Cardiac fibroblast (primary cell): ENCODE measurements around the gene SLC24A1.

Experiments used
- DNase-seq, 2 donors: peaks; one replicate each; pipeline versions ENCODE4 v3.0.0 to v3.0.0-alpha.2; 2010; ENCODE audit warnings: low read depth in 2 of 2
- H3K4me3 ChIP-seq, 2 donors: replicated peaks in 1 of 2; 1 replicate in 1 of 2; 2 replicates in 1 of 2; pipeline ENCODE4 v1.5.1; 2011; ENCODE audit warnings: low read depth in 2 of 2, low read length in 2 of 2, mild to moderate bottlenecking in 2 of 2, moderate library complexity in 1 of 2
- CTCF ChIP-seq: IDR thresholded peaks from one replicate; pipeline ENCODE4 v1.5.1; 2011; ENCODE audit warnings: low read depth, mild to moderate bottlenecking, low read length, inconsistent platforms

SLC24A1 gene

GRCh38 chr15:65641768-65642475 is 20.2 kb downstream of the SLC24A1 start:
- no peak for TF ChIP-seq CTCF
- no peak overlapping the region for H3K4me3 ChIP-seq

GRCh38 chr15:65642594-65642993 is 20.9 kb downstream of the SLC24A1 start:
- no peak for TF ChIP-seq CTCF
- no peak for DNase-seq
- no peak overlapping the region for H3K4me3 ChIP-seq

More at GRCh38 chr15:65641768-65642475, 20.2 kb downstream of the SLC24A1 start:
- DNase-seq: no peak

DNA sequence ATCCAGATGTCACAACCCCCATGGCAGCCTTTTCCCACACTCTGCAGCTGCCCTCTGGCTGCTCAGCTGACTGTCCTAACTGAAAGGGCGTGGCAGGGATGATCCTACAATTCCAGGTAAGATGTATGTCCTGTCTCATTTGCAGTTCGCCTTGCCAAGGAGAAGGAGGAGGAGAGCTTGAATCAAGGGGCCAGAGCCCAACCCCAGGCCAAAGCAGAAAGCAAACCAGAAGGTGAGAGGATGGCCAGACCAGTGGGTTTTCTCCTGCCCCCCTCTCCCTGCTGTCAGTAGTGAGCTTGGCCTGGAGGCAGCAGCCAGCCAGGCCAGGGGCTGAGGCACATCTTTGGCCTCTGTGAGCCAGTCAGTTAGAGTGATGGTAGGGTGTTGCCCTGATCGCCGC is 22.5 kb downstream of the SLC24A1 start:
- TF ChIP-seq CTCF: no peak

DNA sequence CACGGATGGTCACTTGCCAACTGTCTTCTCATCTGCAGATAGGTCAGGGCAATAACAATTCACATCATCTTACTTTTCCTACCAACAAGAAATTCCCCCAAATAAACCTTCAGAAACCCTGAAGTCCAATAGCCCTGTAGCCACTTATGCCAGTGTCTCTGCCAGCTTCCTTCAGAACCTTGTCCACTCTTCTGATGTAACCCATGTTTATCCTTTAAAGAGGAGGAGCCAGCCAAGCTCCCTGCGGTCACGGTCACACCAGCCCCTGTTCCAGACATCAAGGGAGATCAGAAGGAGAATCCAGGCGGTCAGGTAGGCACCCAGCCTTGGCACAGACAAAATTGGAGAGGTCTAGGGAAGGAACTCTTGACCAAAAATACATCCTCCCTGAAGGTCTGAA is 23.7 kb downstream of the SLC24A1 start:
- DNase-seq: no peak
- no peak overlapping the region for H3K4me3 ChIP-seq
- TF ChIP-seq CTCF: no peak

More for the DNA sequence above, 22.5 kb downstream of the SLC24A1 start:
- no peak overlapping the region for H3K4me3 ChIP-seq
- DNase-seq: no peak

DNA sequence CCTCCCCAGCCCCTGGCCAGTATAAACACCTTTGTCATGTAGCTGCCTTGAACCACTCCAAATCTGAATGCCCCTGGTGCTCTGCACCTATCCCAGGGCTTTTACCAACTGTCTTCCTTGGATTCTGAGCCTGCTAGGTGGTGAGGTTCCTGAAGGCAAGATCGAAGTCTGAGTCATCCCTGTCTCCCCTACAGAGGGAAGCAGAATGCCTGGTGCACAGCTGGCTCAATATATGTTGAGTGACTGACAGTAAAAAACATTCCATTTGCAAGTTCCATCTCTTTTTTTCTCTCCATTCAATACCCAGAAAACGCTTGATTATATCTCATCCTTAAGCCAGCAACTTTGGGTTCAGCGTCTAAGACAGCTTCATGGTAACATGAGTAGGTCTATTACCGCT is 24.7 kb downstream of the SLC24A1 start:
- H3K4me3 ChIP-seq: no peak overlapping the region
- TF ChIP-seq CTCF: no peak
- no peak for DNase-seq

- no peak overlapping the region for H3K4me3 ChIP-seq
- no peak for DNase-seq
- no peak for TF ChIP-seq CTCF
Measured at GRCh38 chr15:65650312-65651041, 28.7 kb downstream of the SLC24A1 start.
